ENCODE data around the gene OTOL1.

The OTOL1 gene

DNA sequence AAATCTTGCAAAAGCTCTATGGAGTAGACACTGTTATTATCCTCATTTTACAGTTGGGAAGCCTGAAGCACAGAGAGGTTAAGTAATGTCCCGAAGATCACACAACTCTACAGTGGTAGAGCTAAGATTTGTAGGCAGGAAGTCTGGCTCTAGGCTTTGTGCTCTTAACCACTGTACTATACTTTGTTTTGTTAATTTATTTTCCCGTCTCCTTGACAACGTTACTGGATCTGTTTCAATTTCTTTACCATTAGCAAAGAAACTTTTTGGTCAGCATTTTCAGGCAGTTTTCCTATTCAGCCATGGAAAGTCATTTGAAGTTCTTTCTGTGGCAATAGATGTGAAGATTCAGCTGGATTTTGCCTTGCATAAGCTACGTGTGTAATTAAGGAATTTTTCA is 51.7 kb downstream of the OTOL1 start:
- DNase-seq, result no peak

- no peak for DNase-seq
These were observed 52.7 kb downstream of the OTOL1 start for GRCh38 chr3:161549261-161549660.

GRCh38 chr3:161550491-161551195 is 54.0 kb downstream of the OTOL1 start:
- DNase-seq, result no peak

- DNase-seq, result no peak
These were observed 55.1 kb downstream of the OTOL1 start for GRCh38 chr3:161551697-161552096.

- no peak for DNase-seq
These were observed 56.5 kb downstream of the OTOL1 start for GRCh38 chr3:161552984-161553560.
